ENCODE results near the gene ACTRT2.
A peak's percentile ranks its signal among the peaks of the same experiment; 100 is the strongest.

Gene ACTRT2

GRCh38 chr1:3068564-3069431, 47.5 kb downstream of the ACTRT2 start, which contains the start of gene PRDM16:
Gene PRDM16 (plus strand): TSS chr1:3069203. CDS start chr1:3069260, 57 bp downstream.
- TF ChIP-seq, protein P1, sequence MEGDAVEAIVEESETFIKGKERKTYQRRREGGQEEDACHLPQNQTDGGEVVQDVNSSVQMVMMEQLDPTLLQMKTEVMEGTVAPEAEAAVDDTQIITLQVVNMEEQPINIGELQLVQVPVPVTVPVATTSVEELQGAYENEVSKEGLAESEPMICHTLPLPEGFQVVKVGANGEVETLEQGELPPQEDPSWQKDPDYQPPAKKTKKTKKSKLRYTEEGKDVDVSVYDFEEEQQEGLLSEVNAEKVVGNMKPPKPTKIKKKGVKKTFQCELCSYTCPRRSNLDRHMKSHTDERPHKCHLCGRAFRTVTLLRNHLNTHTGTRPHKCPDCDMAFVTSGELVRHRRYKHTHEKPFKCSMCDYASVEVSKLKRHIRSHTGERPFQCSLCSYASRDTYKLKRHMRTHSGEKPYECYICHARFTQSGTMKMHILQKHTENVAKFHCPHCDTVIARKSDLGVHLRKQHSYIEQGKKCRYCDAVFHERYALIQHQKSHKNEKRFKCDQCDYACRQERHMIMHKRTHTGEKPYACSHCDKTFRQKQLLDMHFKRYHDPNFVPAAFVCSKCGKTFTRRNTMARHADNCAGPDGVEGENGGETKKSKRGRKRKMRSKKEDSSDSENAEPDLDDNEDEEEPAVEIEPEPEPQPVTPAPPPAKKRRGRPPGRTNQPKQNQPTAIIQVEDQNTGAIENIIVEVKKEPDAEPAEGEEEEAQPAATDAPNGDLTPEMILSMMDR (IDR thresholded peaks at IDR 0.05), result no peak
- peak within 1 kb of the TSS; percentile 100 for H3K27ac ChIP-seq
- DNase-seq (ENCODE audit: low spot score), result no peak
- H3K4me3 ChIP-seq, result peak within 1 kb of the TSS; percentile 99

GRCh38 chr1:3069491-3070308, 48.4 kb downstream of the ACTRT2 start:
- DNase-seq (ENCODE audit: low spot score), result no peak
- TF ChIP-seq, protein P1 (IDR thresholded peaks at IDR 0.05), result no peak
- H3K4me3 ChIP-seq, result peak overlapping the region; percentile 99

DNA sequence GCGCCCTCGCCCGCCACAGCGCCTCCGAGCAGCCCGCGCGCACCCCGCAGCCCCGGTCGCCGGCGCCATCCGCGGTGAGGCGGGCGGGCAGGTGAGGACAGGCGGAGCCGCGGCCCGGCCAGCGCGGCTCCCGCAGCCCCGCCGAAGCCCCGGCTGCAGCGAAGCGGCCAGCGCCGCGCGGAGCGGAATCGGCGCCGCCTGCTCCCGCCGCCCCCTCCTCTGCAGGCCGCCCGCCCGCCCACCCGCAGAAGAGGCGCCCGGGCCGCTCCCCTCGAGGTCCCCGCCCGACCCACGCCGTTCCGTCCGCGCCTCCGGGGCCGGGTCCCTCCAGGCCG, 49.0 kb downstream of the ACTRT2 start:
- Histone ChIP-seq H3K27ac (peak overlapping the region; percentile 100), H3K4me3 (peak overlapping the region; percentile 99)
- TF ChIP-seq, protein P1 (IDR thresholded peaks at IDR 0.05), result no peak
- no peak for DNase-seq (ENCODE audit: low spot score)

More at GRCh38 chr1:3069491-3070308, 48.4 kb downstream of the ACTRT2 start:
- H3K27ac ChIP-seq, result peak overlapping the region; percentile 100

GRCh38 chr1:3070644-3071564, 49.6 kb downstream of the ACTRT2 start:
- peak overlapping the region; percentile 99 for H3K4me3 ChIP-seq
- peak overlapping the region; percentile 100 for H3K27ac ChIP-seq
- TF ChIP-seq, protein P1 (IDR thresholded peaks at IDR 0.05), result no peak
- no peak for DNase-seq (ENCODE audit: low spot score)

DNA sequence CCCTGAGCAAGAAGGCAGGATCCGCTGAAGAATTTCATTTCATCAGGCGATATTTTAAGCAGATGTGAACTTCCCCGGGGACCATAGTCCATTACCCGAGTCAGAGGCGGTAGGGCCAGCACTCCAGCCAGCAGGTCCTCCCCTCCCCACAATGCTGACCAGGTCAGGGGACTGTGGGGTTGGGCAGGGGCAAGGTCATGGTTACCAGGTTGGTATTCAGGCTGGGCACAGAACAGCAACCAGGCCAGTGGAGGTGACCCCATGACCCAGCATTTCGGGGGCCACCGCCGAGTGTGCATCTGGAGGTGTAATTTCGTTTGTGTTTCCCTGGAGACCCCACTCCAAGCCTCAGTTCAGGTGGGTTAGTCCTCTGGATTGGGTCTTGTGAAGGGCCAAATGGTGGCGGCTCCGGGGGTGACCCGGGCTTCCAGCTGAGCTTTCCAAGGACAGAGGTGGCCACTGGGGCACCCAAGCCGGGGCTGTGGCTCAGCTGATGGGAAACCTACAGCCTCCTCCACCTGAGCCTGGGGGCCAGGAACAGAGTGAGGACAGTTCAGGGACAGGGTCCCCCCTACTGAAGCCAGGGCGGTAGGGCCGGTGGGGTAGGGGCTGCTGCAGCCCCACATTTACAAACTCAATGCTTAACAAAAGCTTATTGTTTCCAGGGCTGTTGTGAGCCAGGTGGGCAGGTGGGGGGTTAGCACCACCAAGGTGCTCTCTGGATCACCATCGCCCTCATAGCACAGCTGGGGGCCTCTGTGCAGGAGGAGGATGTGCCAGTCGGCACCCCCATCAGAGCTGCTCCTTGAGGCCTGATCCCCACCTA, 50.5 kb downstream of the ACTRT2 start:
- TF ChIP-seq, protein P1 (IDR thresholded peaks at IDR 0.05), result no peak
- H3K27ac ChIP-seq, result peak overlapping the region; percentile 100

More for the DNA sequence above, 50.5 kb downstream of the ACTRT2 start:
- DNase-seq (ENCODE audit: low spot score), result no peak
- H3K4me3 ChIP-seq, result peak overlapping the region; percentile 99
